Measurements from ENCODE around the gene AGAP2.

Gene AGAP2

DNA sequence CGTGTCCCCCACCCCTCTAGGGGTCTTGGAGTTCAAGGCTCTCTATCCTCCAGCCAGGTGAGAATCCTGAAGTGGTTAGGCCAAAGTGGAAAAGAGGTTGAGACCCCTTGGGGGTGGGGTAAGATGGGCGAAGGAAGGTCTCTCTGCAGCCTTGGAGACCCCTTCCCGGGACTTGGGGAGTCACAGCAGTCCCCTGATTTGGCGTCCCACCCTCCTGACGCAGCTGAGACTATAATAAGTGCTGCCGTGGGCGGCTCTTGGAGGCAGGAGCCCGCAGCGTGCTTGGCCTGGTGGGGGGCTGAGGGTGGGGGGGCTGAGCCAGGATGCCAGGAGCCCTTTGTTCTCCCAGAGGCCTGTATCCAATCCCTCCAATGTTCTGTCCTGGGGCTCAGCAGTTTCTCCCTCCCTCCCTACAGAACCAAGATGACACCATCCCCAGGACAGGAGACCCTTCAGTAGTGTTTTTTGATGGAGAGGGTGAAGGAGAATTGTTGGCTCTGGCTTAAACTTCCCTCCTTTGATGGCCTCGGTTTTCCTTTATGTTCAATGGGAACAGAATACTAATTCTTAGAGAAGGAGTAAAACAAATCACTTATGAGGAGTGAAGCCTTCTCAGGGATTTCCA is 1.5 kb upstream of the AGAP2 start:
- in situ Hi-C loops (cut with MboI; ENCODE audit: low sequenced_read_pairs) = no loop called here

DNA sequence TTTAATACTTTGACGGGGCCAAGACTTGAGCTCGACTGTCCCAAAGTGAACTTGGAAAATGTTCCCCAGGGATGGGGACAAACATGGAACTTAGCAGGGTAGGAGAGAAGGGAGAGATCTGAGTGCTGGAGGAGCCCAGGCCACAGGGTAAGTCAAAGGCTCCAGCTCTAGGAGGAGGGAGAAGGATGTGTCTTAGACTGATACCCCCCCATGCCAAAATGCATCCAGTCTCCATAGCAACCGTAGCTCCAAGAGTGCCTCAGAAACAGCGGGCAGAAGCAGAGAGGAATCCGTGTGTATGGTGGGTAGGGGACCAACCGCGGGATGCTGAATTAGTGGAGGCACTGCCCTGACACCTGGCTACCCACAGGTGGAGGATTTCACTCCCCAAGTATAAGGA is 845 bp upstream of the AGAP2 start:
- in situ Hi-C loops (cut with MboI; ENCODE audit: low sequenced_read_pairs) = no loop called here

DNA sequence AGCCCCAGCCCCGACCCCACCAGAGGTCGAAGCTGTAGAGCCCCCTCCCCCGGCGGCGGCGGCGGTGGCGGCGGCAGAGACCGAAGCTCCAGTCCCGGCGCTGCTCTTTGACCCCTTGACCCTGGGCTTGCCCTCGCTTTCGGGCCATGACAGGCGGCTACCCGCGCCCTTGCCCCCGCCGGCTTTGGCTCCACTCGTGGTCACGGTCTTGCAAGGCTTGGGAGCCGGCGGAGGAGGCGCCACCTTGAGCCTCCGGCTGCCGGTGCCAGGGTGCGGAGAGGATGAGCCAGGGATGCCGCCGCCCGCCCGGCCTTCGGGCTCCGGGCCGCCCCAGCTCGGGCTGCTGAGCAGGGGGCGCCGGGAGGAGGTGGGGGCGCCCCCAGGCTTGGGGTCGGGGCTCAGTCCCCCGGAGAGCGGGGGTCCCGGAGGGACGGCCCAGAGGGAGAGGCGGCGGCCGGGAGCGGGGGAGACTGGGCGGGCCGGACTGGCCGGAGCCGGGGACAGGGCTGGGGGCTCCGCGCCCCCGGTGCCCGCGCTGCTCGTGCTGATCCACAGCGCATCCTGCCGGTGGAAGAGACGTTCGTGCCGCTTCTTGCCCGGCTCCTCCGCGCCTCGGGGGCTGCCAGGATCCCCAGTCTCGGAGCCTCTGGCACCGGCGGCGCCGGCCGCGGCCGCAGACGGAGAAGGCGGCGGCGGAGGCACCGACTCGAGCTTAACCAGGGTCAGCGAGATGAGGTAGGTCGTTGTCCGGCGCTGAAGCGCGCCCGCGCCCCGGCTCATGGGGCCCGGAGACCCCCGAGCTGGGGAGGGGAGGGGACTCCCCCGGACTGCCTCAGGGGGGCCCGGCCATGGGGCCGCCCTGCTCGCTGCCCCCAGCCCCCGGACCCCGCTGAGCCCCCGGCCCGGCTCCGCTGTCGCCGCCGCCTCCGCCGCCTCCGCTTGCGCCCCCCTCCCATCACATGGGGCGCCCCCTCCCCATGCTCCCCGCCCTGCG is 778 bp downstream of the AGAP2 start:
- in situ Hi-C loops (cut with MboI; ENCODE audit: low sequenced_read_pairs) = no loop called here

DNA sequence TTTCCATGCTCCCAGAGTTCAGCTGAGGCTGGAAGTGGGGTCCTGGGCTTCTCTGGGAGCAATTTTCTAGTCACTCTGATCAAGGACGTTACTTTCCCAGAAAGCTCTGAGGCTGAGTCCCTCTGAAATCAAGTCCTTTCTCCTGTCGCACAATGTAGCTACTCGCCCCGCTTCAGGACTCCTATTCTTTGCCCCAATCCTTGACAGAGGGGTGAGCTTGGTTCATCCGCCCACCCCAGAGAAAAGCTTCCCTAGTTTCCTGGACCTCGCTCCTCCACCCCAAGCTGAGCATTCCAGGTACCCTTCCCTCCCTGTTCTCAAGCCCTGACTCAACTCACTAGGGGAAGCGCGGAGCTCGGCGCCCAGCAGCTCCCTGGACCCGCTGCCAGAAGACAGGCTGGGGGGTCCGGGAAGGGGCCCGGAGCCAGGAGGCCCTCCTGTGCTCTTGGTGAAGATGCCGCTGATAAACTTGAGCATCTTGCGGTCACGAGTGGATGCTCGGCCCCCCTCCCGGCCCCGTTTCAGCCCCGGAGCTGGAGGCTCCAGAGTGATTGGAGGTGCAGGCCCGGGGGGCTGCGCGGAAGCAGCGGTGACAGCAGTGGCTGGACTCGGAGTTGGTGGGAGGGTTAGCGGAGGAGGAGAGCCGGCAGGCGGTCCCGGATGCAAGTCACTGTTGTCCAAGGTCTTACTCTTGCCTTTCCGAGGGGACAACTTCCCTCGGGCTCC is 1.6 kb downstream of the AGAP2 start:
- in situ Hi-C loops (cut with MboI; ENCODE audit: low sequenced_read_pairs) = no loop called here

DNA sequence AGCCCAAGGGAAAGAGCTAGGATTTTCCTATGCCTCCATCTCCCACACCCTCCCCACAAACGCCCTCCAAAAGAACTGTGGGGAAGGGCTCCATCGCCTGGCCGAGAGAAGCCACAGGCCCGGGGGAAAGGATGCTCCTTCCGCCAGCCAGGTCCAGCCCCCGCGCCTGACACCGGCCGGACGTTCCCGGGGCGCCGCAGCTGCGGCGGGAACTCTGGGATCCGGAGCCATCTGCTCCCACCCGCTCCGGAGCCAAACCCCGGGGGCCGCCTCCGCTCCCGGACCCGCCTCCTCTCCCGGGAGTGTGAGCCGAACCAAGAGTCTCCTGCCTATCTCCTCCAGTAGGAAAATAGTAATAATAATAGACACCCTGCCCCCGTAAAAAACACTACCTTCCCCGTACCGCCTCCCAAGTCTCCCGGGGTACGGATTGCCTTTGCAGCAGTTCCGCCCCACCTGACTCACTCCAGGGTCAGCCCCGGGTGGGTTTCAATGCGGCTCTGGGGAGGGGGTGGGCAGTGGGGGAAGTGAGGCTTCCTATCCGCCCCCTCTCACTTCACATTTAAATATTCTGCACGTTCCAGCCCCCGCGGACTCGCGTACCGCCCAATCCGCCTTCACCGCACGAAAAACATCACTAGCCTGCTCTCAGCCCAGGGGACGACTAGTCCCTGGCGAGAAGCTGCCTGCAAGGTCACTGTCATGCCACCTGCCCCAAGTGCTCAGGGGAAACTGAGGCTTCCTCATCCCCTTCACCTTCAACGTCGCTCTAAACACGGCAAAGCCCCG is 2.4 kb downstream of the AGAP2 start:
- in situ Hi-C loops (cut with MboI; ENCODE audit: low sequenced_read_pairs) = no loop called here

DNA sequence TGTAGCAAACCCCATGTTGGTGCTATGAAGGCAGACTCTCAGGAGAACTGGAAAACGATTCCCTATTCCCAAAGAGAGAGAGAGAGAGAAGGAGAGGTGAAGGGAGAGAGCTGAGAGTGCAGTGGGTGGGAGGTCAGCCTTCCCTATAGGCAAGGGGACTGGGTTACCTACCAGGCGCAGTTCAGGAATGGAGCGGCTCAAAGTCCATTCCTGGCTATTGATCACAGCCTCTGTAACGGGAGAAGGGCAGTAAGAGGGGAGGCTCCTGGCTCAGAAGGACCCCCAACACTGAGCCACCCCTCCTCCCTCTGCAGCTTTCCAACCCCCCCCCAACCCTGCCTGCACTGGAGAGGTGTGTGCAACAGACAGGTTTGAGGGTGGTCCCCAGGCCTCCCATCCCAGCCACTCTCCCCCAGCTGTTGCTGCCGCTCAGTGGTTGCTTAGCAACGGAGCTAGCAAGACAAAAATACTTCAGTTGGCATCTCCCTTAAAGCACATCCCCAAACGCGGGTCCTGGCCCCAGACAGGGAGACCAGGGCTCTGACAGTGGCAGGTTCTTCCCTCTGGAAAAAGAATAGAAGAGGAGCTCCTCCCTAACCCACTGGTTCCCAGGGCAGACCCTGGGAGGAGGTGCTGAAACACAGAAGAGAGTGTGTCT is 3.2 kb downstream of the AGAP2 start:
- in situ Hi-C loops (cut with MboI; ENCODE audit: low sequenced_read_pairs) = no loop called here

DNA sequence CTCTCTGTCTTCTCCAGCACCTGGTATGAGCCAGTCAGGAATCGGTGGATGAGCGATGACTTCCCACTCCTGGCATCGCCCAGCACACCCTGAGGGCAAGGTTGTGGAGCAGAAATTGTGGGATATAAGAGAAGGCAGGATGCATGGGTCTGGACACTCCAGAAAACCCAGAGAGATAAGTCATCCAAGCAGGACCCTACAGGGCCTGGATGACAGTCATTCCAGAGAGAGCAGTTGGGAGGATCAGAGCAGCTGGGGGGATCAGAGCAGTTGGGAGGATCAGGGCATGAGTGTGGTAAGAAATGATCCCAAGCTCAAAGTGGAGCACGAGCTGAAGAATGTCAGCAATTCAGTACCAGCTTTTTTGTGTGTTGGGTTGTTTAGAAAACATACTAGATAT is 4.0 kb downstream of the AGAP2 start:
- in situ Hi-C loops (cut with MboI; ENCODE audit: low sequenced_read_pairs) = no loop called here

DNA sequence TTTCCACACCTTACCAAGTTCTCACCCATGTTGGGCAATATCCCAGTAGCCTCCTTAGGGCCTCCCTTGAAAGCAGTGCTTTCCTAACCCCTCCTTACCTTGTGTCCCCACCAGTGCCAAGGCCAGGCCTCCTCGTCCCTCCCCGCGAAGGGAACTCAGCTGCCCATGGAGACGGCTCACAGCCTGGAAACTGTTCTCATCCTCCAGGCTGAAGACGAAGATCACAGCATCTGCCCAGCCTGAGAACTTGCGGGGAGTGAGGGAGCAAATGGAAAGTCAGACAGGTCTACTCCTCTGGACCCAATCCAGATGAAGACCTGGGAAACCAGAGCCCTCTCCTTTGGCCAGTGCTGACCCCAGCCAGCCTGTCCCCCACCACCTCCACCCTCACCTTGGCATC is 4.6 kb downstream of the AGAP2 start:
- in situ Hi-C loops (cut with MboI; ENCODE audit: low sequenced_read_pairs) = no loop called here

DNA sequence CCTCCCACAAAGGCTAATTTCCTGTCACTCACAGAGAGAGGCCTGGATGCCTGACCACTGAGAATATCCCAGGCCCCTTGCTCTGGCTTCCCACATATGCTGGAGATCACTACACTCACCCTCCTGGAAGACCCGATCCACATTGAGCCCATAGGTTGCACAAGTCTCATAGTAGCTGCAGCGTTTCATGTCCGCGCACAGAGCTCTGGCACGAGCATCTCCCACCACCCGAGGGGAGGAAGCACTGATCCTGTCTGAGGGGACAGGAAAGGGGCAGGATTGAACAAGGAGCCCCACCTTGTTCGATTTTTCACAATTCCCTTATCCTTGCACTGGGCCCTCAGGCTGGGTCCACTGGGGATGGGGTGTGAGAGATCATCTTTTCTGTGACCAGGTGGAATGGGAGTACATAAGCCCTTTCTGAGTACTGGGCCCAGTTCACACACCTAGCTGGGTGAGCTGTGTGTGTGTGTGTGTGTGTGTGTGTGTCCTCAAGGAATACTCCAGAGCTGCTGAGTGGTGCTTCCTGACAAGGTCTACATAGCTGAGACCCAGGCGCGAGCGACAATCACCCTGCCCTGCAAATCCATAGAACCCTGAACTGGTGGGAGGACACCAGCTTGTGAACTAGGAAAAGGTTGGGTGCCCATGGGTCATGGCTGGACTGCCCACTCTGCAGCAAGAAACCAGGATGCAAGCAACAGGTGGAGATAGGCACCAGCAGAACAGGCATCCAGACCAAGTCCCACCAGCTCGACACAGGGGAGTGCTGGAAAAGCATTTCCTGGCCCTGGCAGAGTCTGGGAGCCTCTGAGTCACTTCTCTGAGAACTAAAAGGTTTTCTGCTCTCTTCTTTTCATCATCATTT is 5.6 kb downstream of the AGAP2 start:
- in situ Hi-C loops (cut with MboI; ENCODE audit: low sequenced_read_pairs) = no loop called here

DNA sequence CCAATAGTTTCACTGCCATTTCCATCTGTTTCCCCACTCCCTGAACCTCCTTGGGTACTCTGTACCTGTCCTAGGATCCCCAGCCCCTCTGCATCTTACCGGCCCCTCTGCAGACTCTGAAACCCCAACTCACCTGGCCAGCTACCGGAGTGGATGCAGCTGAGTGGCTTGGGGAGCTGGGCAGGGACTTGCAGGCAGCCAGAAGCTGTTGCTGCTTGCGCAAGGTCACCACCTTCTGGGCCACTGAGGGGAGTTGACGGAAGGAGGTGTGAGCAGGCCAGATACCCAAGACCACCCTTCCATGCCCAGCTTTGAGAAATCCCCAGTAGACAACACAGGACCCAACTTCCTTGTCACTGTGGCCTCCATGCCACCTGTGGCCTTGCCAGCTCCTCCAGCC is 6.3 kb downstream of the AGAP2 start:
- in situ Hi-C loops (cut with MboI; ENCODE audit: low sequenced_read_pairs) = no loop called here

DNA sequence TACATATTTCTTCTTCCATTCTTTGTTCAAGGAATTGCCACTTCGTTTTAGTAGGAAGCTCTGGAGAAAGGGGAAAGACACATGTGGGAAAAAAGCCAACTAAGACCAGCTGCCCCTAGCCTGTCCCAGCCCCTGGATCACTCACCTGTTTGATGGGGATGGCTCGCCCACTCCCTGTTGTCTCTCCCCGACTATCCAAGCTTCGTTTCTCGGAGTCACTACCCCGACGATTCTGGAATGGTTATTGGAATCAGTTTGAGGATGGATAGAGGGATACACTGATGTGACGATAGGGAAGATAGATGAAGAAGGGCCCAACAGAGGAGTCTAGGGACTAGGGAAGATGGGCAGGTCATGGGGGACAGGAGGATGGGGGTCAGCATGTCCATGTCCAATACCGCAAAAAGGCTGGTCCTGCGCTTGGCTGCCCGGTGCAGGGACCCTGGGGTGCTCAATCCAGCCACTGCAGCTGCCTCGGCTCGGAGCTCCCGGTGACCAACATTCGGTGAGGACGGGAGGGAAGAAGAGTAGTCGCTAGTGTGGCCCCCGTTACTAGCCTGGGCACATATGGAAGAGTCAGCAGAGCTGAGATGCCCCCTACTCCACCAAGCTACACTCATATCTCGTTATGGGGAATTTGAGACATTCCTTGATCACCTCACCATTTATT is 7.0 kb downstream of the AGAP2 start:
- in situ Hi-C loops (cut with MboI; ENCODE audit: low sequenced_read_pairs) = no loop called here

DNA sequence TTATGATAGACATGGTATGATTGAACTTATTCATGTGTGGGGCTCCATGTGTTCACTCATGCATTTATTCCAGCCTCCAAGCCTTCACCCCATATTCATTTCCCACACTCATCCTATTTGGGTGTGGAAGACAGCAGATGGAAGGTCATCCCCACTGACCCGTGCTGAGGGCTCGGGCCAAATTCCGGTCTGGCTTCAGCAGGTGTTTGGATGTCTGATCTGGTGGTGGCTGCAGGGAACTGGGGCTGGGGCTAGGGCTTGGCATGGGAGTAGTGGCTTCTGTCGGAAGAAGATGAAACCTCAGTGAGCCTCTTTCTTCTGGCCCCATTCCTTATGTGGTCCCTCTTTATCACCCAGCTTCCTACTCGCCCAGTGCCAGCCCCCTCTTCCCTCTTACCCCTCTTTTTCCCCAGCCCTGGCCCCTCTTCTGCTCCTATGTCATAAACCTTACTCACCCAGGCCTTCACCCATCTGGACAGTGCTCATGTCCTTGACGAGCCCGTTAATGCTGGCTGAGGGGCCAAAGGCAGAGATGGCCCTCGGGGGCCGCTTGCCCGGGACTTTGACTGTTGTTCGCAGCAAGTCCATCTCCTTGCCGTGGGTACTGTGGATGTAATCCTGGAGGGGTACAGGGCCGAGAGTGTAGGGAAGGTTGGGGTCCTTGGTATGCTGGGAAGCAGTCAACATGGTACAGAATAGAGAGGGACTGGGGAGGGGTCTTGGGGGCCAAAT is 8.0 kb downstream of the AGAP2 start:
- in situ Hi-C loops (cut with MboI; ENCODE audit: low sequenced_read_pairs) = no loop called here

DNA sequence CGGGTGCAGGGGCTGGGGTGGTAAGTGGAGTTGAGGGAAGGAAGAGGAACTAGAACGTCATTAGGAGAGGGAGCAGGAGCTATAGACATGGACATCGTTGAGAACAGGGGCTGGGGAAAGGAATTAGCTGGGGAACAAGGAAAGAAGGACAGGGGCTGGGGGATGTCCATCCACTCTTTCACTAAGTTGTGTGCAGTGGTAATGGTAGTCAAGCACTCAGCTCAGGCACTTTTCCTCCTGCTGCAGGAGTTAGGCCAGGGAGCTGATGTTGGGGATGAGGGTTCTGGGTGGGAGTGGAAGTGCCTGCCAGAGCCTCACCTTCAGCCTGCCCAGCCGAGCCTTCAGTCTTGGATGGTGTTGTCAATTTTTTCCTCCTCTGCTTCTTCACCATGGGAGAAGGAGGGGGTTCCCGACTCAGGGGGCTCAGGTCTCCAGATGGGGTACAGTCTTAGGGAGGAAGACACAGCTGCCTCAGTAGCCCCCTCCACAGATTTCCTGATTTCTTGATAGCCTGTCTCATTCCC is 9.2 kb downstream of the AGAP2 start:
- in situ Hi-C loops (cut with MboI; ENCODE audit: low sequenced_read_pairs) = no loop called here

DNA sequence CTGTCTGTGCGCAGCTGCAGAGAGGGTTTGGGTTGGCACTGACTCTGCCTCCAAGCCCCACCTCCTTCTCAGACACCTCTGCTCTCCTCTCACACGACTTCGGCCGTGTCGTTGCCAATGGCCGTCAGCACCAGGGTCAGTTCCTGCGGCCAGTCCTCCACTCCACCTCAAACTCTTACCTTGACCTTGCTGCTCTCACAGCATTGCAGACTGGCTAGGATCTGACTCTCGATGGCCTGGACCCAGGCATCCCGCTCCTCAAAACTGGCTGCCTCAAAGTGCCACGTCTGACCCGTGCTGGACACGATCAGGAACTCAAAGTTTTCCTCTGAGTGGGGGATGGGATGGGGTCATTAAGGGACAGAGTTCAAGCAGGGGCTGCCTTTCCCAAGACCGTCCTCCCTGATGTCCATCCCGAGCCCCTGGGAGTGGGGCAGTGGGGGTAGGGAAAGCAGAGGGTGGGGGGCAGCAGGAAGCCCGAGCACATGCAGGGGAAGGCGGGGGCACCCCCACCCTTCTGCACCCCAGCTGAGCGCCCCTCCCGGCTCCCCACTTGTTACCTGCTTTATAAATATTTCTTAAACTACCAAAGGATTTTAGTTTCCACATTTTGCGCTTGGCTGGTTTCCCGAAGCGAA is 10.7 kb downstream of the AGAP2 start:
- in situ Hi-C loops (cut with MboI; ENCODE audit: low sequenced_read_pairs) = no loop called here

DNA sequence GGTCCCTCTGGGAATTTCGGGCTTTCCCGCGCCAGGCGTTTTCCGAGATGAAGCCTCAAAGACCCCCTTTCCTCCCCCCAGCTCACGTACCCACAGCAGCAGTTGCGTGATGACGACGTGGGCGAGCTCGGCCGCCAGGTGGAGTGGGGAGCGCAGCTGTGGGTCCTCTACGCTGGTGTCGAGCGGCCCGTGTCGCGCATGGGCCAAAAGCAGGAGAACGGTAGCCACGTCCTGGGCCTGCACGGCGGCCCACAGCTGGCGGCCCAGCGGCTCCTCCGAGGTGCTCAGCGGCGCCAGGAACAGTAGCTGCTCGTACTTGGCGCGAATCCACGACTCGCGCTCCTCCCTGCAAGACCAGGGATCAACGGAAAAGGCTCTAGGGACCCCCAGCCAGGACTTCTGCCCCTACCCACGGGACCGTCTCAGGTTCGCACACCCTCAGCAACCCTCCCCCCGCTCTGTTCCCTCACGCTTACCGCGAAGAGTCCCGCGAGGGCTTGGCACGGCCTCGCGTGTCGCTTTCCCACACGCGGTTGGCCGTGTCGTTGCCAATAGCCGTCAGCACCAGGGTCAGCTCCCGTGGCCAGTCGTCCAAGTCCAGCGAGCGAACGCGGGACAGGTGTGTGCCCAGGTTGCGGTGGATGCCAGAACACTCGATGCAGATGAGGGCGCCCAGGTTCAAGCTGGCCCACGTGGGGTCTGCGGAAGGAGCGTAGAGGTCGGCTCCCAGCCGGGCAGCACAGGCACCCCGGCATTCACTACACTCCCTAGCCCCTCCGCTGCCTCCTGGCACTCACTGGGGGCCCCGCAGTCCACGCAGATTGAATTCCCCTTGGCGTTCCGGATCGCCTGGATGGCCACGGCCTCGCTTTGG is 11.4 kb downstream of the AGAP2 start:
- in situ Hi-C loops (cut with MboI; ENCODE audit: low sequenced_read_pairs) = no loop called here

DNA sequence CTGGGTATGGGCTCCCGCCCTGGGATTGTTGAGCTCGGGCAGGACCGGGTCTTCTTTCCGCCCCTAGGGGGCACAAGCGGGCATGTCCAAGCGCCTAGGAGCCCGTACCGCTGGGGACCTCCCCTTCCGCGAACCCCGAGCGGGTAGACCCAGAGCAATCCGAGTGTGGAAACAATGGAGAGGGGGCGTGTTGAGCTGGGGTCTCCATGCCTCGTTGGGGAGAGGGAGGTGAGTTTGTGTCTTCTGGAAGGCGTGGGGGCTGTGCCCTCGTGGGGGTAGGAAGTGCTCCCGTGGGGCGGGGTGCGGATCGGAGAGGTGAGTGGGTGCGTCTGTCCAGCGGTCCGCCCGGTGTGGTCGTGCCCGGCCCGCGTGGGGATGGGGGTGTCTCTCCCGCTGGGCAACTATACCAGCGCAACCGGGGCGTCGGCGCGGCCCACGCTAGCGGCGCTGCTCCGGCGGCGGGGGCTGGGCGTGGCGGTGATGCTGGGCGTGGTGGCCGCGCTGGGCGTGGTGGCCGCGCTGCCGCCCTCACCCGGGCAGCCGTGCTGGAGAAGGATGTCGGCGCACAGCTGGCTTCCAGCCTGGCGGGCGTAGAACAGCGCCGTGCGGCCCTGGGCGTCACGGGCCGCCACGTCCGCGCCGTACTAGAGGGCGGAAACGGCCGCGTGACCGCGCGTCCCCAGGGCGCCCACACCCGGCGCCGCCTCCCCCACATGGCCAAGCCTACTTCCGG is 12.2 kb downstream of the AGAP2 start:
- in situ Hi-C loops (cut with MboI; ENCODE audit: low sequenced_read_pairs) = no loop called here

All from HL-60/S4 treated with phorbol 12-myristate 13-acetate at 8.2 ng/mL for 4 days and 3 days (cell line).